ENCODE data around the gene ZNF577.

The ZNF577 gene

GRCh38 chr19:51861870-51862622, 25.7 kb downstream of the ZNF577 start:
- DNase-seq (ENCODE audit: low spot score): no peak

- no peak for DNase-seq (ENCODE audit: low spot score)
These were observed 50.6 kb downstream of the ZNF577 start for GRCh38 chr19:51837145-51837544.

GRCh38 chr19:51830274-51830673, 57.5 kb downstream of the ZNF577 start:
- DNase-seq (ENCODE audit: low spot score): no peak

GRCh38 chr19:51824281-51825005, 63.3 kb downstream of the ZNF577 start:
- DNase-seq (ENCODE audit: low spot score): peak; percentile 54

GRCh38 chr19:51822946-51823345, 64.8 kb downstream of the ZNF577 start:
- no peak for DNase-seq (ENCODE audit: low spot score)

- no peak for DNase-seq (ENCODE audit: low spot score)
These were observed 65.4 kb downstream of the ZNF577 start for GRCh38 chr19:51822325-51822724.

- DNase-seq (ENCODE audit: low spot score): no peak
These were observed 65.8 kb downstream of the ZNF577 start for GRCh38 chr19:51821921-51822320.

GRCh38 chr19:51821456-51821855, 66.3 kb downstream of the ZNF577 start:
- no peak for DNase-seq (ENCODE audit: low spot score)
